Measurements from ENCODE around the gene SMYD3. TPM values are rescaled to one million over a fixed set of nuclear protein-coding genes. Genes with fewer than 3 reads are reported as not detected.

Gene SMYD3
- total and polyA plus RNA-seq, 10 of the 15 experiments (the other 5 are each of a cell fraction or from before 2014, with no cell fraction given) = 18.3 to 54.0 (median 24.8) TPM

DNA sequence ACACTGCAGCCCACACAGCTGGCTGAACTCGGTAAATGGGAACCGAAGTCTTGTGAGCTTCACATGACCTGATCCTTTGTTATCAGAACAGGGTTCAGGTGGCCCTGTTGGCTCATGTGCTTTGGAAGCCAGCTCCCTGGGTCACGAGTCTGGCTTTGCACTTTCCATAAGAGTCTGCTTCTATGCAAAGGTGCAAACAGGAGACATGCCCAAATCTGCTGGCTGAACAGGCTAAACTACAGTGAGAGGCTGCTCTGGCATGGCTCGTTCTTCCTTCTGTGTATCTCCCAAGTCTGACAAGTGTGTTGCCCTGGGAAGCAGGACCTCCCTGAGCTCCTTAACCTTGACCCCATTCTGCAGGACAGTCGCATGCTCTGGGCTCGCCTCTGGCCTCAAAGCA lies 802.7 kb downstream of the SMYD3 start:
- CTCF ChIA-PET = no interaction called here
- no peaks in the 10 kb centered on the region for H4K20me1 ChIP-seq (ENCODE audit: control insufficient read depth, insufficient read depth)
- no peak overlapping the region for H3K4me3 ChIP-seq
- no peaks in the 10 kb centered on the region for H3K27me3 ChIP-seq (replicated peaks in 1 of 2; ENCODE audit: control insufficient read depth in 2 of 2, insufficient read depth in 2 of 2, low read length in 1 of 2)
- H3K27ac ChIP-seq (ENCODE audit: control insufficient read depth, insufficient read depth) = no peak overlapping the region
- no peak overlapping the region for H3K4me2 ChIP-seq (ENCODE audit: control insufficient read depth, insufficient read depth)
- RAD21 ChIA-PET (ENCODE audit: unreplicated experiment) = no interaction called here
- TF ChIP-seq, protein P1, sequence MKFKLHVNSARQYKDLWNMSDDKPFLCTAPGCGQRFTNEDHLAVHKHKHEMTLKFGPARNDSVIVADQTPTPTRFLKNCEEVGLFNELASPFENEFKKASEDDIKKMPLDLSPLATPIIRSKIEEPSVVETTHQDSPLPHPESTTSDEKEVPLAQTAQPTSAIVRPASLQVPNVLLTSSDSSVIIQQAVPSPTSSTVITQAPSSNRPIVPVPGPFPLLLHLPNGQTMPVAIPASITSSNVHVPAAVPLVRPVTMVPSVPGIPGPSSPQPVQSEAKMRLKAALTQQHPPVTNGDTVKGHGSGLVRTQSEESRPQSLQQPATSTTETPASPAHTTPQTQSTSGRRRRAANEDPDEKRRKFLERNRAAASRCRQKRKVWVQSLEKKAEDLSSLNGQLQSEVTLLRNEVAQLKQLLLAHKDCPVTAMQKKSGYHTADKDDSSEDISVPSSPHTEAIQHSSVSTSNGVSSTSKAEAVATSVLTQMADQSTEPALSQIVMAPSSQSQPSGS (IDR thresholded peaks at IDR 0.05; ENCODE audit: low read length) = no peak
- TF ChIP-seq STAT3 (IDR thresholded peaks at IDR 0.05; ENCODE audit: low read depth, low read length) = no peak
- no peak for TF ChIP-seq WRNIP1 (IDR thresholded peaks at IDR 0.05; ENCODE audit: borderline replicate concordance, low read depth, low read length)
- TF ChIP-seq, protein P2, sequence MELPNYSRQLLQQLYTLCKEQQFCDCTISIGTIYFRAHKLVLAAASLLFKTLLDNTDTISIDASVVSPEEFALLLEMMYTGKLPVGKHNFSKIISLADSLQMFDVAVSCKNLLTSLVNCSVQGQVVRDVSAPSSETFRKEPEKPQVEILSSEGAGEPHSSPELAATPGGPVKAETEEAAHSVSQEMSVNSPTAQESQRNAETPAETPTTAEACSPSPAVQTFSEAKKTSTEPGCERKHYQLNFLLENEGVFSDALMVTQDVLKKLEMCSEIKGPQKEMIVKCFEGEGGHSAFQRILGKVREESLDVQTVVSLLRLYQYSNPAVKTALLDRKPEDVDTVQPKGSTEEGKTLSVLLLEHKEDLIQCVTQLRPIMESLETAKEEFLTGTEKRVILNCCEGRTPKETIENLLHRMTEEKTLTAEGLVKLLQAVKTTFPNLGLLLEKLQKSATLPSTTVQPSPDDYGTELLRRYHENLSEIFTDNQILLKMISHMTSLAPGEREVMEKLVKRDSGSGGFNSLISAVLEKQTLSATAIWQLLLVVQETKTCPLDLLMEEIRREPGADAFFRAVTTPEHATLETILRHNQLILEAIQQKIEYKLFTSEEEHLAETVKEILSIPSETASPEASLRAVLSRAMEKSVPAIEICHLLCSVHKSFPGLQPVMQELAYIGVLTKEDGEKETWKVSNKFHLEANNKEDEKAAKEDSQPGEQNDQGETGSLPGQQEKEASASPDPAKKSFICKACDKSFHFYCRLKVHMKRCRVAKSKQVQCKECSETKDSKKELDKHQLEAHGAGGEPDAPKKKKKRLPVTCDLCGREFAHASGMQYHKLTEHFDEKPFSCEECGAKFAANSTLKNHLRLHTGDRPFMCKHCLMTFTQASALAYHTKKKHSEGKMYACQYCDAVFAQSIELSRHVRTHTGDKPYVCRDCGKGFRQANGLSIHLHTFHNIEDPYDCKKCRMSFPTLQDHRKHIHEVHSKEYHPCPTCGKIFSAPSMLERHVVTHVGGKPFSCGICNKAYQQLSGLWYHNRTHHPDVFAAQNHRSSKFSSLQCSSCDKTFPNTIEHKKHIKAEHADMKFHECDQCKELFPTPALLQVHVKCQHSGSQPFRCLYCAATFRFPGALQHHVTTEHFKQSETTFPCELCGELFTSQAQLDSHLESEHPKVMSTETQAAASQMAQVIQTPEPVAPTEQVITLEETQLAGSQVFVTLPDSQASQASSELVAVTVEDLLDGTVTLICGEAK (IDR thresholded peaks at IDR 0.05; ENCODE audit: borderline replicate concordance) = no peak
- TF ChIP-seq GATAD2B (conservative IDR thresholded peaks at IDR 0.05; ENCODE audit: low read depth) = no peak
- DNase-seq (ENCODE audit: low read depth, low spot score) (no peak), FAIRE-seq (no peak), ATAC-seq (no peak)
- SMC1A ChIA-PET (ENCODE audit: uncharacterized antibody, unreplicated experiment) = no interaction called here
- 61% methylated on average over 6 of the region's 6 CpGs for WGBS (ENCODE audit: insufficient coverage, insufficient replicate concordance, low lambda C conversion rate, missing lambda C conversion rate)
- no TSS peak for BruUV-seq (replicated peaks)
- no peak overlapping the region for H2AFZ ChIP-seq (ENCODE audit: control insufficient read depth, low read depth, low read length)
- H3K9me3 ChIP-seq (replicated peaks; ENCODE audit: control insufficient read depth, insufficient read depth, low read length) = no peaks in the 10 kb centered on the region
- in situ Hi-C loops (cut with MboI) = no loop called here
- no peaks in the 10 kb centered on the region for H3K79me2 ChIP-seq (ENCODE audit: control insufficient read depth, insufficient read depth, low read length)
- no peak overlapping the region for H3K9ac ChIP-seq (ENCODE audit: control insufficient read depth, insufficient read depth, low read length)
- intact Hi-C loops (cut with micrococcal nuclease; ENCODE audit: unreplicated experiment) = loop anchor here (10.0 kb wide), 1 partner anchor 300 kb away; no protein-coding TSS in a partner anchor
- no peaks in the 10 kb centered on the region; a peak in 2 of 4 replicates for H3K36me3 ChIP-seq (ENCODE audit: control insufficient read depth in 2 of 2, insufficient read depth in 2 of 2, low read length in 1 of 2)
- POLR2A ChIA-PET = interaction anchor here (0.6 kb wide), 1 partner anchor 238 kb away, joined by 3 read pairs; no protein-coding TSS in a partner anchor
- no peaks in the 10 kb centered on the region for H3K4me1 ChIP-seq (ENCODE audit: control insufficient read depth, insufficient read depth, low read length)
